ENCODE data around the gene CCNY.

CCNY gene

DNA sequence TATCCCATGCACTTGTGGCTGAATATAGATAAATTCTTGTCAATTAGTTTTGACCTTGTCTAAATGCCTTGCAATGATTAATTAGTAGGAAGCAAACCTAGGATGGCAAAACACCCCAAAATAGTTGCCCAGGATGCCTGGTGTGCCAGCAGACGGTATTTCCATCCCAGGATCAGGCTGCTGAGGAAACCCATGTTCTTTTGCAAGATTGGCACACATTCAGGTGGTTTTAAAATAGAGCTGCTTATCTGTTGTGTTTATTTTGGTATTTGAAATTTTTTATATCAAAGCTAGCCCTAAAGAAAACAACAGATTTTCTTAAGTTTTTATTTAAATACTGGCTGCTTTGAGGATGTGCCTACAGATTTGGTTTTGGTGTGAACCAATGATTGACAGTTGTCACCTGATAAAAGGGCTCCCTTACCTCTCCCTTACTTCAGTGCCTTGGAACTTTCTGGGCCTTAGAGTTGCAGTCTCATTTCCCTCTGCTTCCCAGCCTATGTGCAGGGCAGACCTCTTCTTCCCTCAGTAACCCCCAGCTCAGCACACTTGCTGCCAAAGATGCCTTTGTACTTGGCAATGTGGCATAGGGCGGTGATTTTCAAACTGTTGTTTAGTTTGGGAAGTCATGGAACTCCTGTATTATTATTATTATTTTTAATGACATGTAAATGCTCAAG is 54.0 kb downstream of the CCNY start:
- no peak for FAIRE-seq
- TF ChIP-seq POLR2A (IDR thresholded peaks at IDR 0.05; ENCODE audit: low read depth, low read length) (no peak), POLR2AphosphoS5 (IDR thresholded peaks at IDR 0.05; ENCODE audit: low read depth, low read length) (no peak), TAF1 (IDR thresholded peaks at IDR 0.05; ENCODE audit: borderline replicate concordance, low read depth, low read length) (no peak)
- no peak for DNase-seq (ENCODE audit: insufficient read length)

DNA sequence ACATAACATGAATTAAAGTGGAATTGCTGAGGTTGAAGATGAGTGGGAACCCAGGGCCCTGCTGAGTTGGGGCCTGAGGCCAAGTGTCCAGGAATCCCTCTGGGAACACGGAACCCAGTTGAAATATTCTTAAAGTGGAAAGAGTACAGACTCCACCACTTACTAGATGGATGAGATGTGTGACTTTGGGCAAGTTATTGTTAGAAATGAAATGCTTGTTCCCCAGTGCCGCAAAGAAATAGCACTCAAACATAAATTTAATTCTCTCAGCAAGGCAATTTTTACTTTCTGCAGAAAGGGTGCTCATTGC is 54.5 kb downstream of the CCNY start:
- FAIRE-seq, result no peak
- DNase-seq (ENCODE audit: insufficient read length), result no peak
- TF ChIP-seq POLR2A (IDR thresholded peaks at IDR 0.05; ENCODE audit: low read depth, low read length), result no peak

DNA sequence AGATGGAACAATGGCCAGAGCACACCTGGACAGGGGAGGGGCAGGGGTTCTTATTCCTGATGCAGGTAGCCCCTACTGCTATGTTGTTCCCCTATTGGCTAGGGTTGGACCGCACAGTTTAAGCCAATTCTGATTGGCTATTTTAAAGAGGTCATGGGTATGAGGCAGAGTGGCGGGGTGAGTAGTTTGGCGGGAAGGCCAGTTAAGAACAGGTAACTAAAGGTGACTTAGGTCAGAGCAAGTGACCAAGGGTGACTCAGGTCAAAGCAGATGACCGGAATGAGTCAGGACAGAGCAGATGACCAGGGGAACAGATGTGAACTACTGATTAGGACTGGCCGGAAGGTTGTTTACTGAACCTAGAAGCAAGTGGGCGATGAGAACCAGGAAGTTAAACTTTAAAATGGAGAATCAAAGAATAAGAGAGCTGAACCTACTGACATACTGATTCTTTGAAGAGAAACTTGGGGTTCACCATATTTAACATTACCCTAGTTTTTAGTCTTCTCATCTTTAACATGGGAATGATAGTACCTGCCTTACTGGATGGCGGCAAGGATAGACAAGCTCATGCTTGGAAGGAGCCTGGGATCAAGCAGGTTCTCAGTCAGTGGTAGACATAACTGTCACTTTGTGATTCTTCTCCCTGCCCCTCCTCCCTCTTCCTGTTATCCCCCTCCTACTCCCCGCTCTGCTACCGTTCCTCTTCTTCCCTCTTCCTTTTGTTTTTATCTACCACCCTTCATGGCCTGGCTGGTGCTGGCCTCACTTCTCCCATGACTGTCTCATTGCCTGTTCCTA is 55.0 kb downstream of the CCNY start:
- no peak for TF ChIP-seq TAF1 (IDR thresholded peaks at IDR 0.05; ENCODE audit: borderline replicate concordance, low read depth, low read length)
- TF ChIP-seq POLR2A (IDR thresholded peaks at IDR 0.05; ENCODE audit: low read depth, low read length), result no peak
- TF ChIP-seq POLR2AphosphoS5 (IDR thresholded peaks at IDR 0.05; ENCODE audit: low read depth, low read length), result no peak
- DNase-seq (ENCODE audit: insufficient read length) (no peak), FAIRE-seq (no peak)

DNA sequence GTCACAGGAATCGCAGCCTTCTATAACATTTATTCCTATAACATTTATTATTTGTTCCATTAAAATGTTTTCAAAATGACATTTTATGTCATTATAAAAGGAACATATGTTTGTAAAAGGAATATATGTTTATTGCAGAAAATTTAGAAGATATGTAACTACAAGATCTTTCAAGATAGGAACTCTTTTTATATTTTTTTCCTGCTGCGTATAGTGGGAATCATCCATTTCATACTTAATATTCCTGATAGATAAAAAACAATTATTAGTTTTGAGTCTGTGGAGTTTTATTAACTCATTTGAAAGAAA is 55.6 kb downstream of the CCNY start:
- FAIRE-seq, result no peak
- DNase-seq (ENCODE audit: insufficient read length), result no peak
- TF ChIP-seq TAF1 (IDR thresholded peaks at IDR 0.05; ENCODE audit: borderline replicate concordance, low read depth, low read length) (no peak), POLR2AphosphoS5 (IDR thresholded peaks at IDR 0.05; ENCODE audit: low read depth, low read length) (no peak), POLR2A (IDR thresholded peaks at IDR 0.05; ENCODE audit: low read depth, low read length) (no peak)

DNA sequence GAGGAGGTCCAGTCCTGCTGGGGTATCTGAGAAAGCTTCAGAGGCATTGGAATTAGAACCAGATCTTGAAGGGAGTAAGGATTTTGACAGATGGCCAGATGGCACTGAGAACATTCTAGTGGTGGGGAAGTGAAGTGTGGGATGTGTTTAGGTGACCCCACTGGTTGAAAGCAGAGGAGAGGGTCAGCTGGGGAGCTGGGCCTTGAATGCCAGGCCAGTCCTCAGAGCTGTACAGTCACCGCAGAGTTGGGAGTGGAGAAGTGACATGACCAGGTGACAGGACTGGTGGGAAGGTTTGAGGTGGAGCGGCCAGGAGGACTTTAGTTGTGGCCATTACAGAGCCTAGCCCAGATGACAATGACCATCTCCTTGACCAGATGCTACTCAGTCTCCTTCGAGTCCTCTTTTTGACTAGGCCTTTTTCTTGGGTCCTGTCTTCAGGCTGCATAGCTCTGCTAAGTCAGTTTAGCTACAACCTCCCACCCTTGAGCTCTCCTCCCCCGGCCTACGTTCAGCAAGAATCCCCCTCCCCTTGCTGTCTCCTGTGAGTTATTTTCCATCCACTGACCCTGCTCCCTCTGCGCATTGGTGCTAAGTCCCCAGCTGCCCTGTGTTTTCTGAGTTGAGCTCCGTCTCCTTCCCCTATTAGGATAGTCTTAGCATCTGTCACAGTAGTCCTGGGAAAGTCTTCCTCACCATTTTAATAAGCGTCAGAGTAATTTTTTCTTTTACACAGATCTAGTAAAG is 56.3 kb downstream of the CCNY start:
- no peak for DNase-seq (ENCODE audit: insufficient read length)
- FAIRE-seq, result no peak
- TF ChIP-seq POLR2AphosphoS5 (IDR thresholded peaks at IDR 0.05; ENCODE audit: low read depth, low read length), result no peak
- TF ChIP-seq POLR2A (IDR thresholded peaks at IDR 0.05; ENCODE audit: low read depth, low read length), result no peak
- TF ChIP-seq TAF1 (IDR thresholded peaks at IDR 0.05; ENCODE audit: borderline replicate concordance, low read depth, low read length), result no peak

DNA sequence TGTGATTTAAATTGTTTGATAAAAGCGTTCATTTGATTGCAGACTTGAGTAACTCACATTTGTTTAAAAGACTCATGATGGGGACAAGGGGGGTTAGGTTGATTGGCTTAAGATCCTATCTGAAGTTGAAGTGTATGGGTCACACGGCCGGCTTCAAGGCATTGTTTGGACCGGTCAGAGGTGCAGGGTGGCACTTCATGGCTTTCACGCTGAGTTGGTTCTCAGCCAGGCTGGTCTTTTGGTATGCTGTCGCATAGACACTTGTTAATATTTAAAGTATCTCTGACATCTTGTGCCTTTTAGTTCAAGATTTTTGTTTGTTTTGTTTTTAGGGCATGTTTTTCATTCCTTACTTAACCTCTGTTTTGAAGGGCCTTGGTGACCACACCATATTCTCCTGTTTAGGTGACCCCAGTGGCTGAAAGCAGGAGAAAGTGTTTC is 58.1 kb downstream of the CCNY start:
- DNase-seq (ENCODE audit: insufficient read length), result no peak
- no peak for FAIRE-seq
- TF ChIP-seq TAF1 (IDR thresholded peaks at IDR 0.05; ENCODE audit: borderline replicate concordance, low read depth, low read length) (no peak), POLR2AphosphoS5 (IDR thresholded peaks at IDR 0.05; ENCODE audit: low read depth, low read length) (no peak), POLR2A (IDR thresholded peaks at IDR 0.05; ENCODE audit: low read depth, low read length) (no peak)

DNA sequence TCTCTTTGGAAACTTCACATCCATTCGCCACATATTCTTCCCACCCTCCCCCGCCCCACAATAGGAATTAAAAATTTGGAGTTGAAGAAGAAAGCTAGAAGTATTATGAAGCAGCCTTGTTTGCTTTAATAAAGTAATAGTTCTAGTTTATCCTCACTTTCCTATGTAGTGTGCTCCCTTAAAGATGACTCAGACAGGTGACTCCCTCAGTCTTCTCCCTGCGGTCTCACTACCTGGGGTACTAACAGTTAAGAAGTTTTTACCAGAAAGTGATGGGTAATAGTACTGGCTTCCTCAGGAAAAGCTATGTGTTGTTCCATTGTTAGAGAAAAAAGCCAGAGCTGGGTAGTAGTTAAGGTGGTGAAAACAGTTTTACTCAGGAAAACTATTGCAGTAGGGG is 58.6 kb downstream of the CCNY start:
- TF ChIP-seq POLR2A (IDR thresholded peaks at IDR 0.05; ENCODE audit: low read depth, low read length), result no peak
- no peak for TF ChIP-seq POLR2AphosphoS5 (IDR thresholded peaks at IDR 0.05; ENCODE audit: low read depth, low read length)
- no peak for TF ChIP-seq TAF1 (IDR thresholded peaks at IDR 0.05; ENCODE audit: borderline replicate concordance, low read depth, low read length)
- DNase-seq (ENCODE audit: insufficient read length) (no peak), FAIRE-seq (no peak)

DNA sequence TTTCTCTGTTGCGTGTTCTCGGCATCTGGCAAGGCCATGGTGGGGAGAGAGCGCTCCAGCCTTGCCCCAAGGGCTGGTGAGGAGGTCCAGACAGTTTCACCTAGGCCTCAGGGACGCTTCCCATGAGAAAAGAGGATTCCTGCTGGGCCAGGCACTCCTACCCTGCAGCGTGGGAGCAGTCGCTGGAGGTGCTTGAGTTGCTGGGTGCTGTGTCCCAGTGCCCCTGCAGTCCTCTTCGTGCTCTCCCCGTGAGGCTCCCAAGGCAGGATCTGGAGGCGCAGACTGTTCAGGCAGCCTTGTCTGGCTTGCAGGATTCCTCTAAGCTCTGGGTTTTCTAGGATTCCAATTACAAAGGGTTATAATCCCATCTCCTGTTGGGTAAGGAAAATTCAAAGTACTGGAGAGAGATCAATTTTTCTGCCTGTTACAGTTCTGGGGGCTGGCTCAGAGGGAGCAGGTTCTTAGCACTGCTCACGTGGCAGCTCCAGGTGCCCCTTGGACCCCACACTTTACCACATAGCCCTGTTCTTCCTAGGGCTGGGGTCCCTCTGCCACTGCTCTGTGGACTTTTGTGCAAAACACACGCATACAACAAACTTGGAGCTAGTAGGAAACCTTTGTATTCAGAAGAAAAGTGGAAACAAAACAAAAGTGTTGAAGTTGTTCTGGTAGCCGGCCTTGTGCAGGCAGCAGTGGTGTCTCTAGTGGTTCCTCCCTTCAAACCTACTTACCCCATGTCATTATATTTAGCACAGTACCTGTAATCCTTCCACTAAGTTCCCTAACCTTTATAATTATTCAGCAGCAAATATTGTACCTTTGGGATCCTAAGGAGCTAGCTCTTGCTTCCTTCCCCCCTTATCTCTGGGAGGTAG is 60.5 kb downstream of the CCNY start:
- TF ChIP-seq POLR2AphosphoS5 (IDR thresholded peaks at IDR 0.05; ENCODE audit: low read depth, low read length), result no peak
- TF ChIP-seq TAF1 (IDR thresholded peaks at IDR 0.05; ENCODE audit: borderline replicate concordance, low read depth, low read length), result no peak
- TF ChIP-seq POLR2A (IDR thresholded peaks at IDR 0.05; ENCODE audit: low read depth, low read length), result no peak
- no peak for DNase-seq (ENCODE audit: insufficient read length)
- no peak for FAIRE-seq

DNA sequence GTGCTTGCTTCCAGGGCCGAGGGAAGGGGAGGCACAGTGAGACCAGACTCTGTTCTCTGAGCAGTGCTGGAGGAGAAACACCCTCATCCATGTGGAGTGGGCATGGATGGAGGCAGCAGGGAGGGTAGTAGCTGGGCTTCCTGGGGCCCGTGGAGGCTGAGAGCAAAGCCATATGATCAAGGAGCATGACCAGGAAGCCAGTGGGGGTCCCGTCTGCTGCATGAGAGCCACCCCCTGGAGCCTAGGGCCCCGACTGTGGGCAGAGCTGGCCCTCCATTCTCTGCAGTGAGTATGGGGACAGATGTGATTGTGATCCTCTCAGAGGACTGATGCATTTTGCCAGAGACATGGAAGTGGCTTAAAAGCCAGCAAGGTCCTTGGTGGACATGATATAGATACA is 61.6 kb downstream of the CCNY start:
- no peak for TF ChIP-seq POLR2AphosphoS5 (IDR thresholded peaks at IDR 0.05; ENCODE audit: low read depth, low read length)
- TF ChIP-seq POLR2A (IDR thresholded peaks at IDR 0.05; ENCODE audit: low read depth, low read length), result no peak
- no peak for TF ChIP-seq TAF1 (IDR thresholded peaks at IDR 0.05; ENCODE audit: borderline replicate concordance, low read depth, low read length)
- FAIRE-seq (no peak), DNase-seq (ENCODE audit: insufficient read length) (no peak)

DNA sequence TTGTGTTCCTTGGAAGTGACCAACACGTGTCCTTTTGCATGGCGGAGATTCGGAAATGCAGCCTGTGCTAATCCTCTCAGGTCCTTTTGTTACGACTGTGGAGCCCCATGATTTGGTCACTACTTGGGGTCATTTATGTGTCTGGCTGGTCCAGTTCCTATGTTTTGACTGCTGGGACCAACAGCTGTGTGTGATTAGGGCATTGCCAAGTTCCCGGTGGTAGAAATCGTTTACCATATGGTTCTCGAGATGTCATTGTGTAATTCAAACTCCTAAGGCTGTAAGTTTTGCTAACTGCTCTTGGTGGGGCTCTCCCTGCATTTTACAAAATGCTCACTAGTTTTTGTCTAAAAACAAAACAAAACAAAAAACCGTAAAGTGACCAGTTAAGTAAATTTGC is 62.0 kb downstream of the CCNY start:
- DNase-seq (ENCODE audit: insufficient read length), result no peak
- FAIRE-seq, result no peak
- TF ChIP-seq TAF1 (IDR thresholded peaks at IDR 0.05; ENCODE audit: borderline replicate concordance, low read depth, low read length) (no peak), POLR2AphosphoS5 (IDR thresholded peaks at IDR 0.05; ENCODE audit: low read depth, low read length) (no peak), POLR2A (IDR thresholded peaks at IDR 0.05; ENCODE audit: low read depth, low read length) (no peak)

DNA sequence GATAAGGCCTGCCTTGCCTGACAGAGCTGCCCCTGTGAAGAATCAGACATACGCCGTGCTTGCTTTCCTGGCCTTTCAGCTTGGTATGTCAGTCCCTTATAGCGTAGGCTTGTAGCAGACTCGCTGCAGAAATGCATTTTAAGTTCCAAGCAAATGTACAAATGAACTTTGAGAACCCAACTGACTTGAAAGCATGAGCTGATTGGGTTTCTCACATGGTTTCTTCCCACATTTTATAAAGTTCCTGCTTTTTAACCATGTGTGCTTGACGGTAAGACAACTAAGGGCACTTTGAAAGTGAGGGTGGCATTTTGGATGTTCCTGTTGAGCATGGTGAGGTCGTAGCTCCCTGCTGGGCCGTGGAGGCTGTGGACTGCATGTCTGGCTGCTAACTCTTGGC is 62.6 kb downstream of the CCNY start:
- FAIRE-seq (no peak), DNase-seq (ENCODE audit: insufficient read length) (no peak)
- TF ChIP-seq POLR2A (IDR thresholded peaks at IDR 0.05; ENCODE audit: low read depth, low read length) (no peak), TAF1 (IDR thresholded peaks at IDR 0.05; ENCODE audit: borderline replicate concordance, low read depth, low read length) (no peak), POLR2AphosphoS5 (IDR thresholded peaks at IDR 0.05; ENCODE audit: low read depth, low read length) (no peak)
